NOMO-1 treated with DMSO at 0.1 percent for 48 hours (cell line): ENCODE results near the gene CDH8.

ENCODE experiments used
- DNase-seq: peaks from one replicate; lab custom pipeline; 2025; ENCODE audit not compliant: unreplicated experiment; lab: John Stamatoyannopoulos, UW

The CDH8 gene

DNA sequence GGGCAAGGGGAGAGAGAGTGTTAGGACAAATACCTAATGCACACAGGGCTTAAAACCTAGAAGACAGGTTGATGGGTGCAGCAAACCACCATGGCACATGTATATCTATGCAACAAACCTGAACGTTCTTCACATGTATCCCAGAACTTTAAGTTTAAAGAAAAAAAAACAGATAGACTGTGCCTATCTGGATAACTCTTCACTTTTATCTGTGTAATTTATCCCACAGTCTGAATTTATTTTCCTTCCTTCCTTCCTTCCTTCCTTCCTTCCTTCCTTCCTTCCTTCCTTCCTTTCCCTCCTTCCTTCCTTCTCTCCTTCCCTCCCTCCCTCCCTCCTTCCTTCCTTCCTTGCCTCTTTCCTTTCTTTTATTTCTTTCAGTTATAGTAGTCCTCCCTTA lies 370.7 kb downstream of the CDH8 start:
- no peak for DNase-seq

DNA sequence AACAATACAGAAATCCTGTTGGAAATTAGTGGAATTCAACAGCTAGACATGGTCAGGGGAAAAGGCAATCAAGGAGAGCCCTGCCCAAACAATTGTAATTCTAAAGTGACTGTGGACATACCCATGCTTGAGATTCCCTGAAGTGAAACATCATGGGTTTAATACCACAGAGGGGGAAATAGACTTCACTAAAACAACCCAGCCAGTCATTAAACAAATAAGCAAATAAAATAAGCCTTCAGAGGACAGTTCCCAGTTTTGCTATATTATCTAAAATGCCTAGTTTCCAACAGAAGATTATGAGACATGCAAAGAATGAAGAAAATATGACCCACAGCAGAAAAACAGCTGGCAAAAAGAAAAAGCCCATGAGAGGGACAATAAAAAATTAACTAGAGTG lies 376.3 kb downstream of the CDH8 start:
- DNase-seq: no peak

DNA sequence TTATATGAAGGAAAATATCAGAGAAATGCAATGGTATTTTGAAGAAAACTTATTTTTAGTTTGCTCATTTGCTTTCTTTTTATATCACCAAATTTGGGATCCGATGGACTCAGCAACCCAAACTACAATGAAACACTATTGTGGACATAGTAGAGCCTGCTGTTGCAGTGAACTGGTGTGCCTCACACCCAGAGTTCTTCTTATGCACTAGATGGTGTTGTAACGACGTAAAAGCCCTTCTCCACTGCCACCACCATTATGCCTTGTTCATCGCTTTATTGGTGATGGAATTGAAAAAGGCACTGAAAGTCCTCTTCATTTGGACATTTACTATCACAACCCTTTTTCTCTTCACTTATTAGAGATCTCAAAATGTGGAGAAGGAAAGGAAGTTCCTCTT lies 381.3 kb downstream of the CDH8 start:
- DNase-seq: no peak

DNA sequence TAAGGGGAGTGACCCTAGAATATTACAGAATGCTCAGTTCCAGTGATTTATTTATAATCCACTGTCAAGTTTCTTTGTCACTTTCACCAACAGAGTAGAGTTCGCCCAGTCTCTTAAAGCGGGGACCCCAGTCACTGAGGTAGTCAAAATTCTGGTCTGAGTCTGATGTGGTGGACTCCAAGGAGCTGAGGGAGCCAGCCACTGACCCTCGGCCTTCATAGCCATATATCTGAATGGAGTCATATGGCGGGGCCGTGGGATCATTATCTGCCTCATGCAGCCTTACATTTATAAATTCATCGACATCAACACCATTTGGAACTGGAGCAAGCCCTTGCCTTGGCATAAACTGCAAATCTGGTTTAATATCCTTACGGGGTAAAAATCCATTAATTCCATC lies 382.7 kb downstream of the CDH8 start:
- no peak for DNase-seq

DNA sequence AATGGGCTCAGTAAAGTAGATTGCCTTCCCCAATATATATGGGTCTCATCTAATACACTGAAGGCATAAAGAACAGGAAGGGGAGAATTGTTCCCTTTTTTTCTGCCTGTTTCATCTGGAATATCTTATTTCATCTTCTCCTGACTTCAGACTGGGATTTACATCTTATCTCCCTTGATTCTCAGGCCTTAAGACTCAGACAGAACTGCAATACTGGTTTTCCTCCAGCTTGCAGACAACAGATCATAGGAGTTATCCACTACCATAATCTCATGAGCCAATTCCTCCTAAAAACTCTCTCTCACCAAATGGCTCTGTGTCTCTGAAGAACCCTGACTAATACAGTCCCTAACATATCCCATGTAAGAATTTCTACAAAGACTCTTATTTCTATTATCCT lies 390.7 kb downstream of the CDH8 start:
- DNase-seq: no peak

DNA sequence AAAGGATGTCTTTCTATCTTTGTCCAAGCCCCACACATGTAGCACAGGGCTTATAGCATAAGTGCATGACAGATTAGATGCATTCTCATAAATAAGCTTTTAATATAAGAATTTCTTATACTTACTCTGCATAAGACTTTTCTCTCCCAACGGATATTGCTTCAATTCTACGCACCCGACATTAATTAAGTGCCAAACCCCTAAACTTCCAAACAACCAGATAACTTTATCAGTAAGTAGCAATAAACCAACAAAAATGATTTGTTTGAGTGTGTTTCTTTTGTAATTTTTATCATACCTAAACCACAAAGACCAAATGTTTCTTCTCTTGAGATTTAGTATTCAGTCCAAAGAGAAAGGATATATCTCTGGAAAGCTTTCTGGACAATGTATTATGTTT lies 391.5 kb downstream of the CDH8 start:
- DNase-seq: no peak

DNA sequence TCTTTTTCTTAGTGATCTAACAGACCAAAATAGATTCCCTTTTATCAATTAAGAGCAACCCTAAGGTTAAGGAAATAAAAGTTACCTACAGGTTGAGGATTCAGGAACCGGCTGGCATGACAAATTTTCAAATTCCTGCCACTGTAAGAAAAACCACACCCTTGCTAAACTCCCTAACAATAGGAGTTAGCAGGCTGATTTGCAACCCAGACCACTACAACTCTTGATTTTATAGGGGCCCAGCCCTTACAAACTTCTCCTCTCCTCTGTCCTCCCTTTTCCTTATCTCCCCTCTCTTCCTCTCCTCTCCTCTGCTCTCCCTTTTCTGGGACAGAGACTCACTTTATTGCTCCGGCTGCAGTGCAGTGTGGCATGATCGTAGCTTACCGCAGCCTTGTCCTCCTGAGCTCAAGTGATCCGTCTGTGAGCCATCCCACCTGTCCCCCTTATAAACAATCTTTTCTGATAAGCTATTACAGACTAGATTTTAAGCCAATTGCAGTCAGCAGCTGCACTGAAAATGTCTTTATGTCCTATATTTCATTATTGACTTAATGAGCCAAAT lies 418.9 kb downstream of the CDH8 start:
- DNase-seq: no peak

DNA sequence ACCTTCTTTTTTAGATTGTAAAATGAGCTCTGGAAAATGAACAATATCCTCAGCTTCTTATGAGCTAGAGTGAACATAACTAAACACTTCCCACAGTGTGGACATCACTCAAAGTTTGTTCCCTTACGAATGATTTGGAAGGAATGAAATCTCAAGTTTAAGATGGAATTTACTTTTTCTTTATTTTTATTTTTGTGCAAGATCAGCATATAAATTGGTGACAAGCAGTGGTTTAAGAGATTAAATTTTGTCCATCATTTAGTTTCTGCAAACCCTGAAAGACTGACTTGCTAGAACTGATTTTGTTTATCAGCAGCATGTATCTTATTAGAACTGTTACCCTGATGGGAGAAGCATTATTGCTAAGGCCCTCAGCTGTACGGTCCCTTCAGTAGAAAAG lies 420.1 kb downstream of the CDH8 start:
- no peak for DNase-seq

DNA sequence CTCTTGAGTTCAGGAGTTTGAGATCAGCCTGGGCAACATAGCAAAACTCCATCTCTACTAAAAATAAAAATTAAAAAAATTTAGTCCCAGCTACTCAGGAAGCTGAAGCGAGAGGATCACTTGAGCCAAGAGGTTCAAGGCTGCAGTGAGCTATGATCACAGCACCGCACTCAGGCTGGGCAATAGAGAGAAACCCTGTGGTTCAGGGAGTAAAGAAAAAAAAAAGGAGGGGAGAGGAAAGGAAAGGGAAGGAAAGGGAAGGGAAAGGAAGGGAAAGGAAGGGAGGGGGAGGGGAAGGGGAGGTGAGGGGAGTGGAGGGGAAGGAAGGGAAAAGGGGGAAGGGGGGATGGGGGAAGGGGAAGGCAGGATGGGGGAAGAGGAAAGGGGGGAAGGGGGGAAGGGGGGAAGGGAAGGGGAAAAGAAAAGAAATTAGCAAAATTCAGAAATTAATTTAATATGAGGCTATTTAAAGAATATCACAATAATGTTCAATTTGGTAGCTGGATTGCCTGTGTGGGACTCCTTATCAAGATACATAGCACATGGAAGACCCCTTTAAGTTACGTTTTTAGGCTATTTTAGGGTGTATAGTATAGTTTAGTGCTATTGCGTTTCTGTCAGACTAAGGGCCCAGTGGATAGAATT lies 424.3 kb downstream of the CDH8 start:
- DNase-seq: no peak

DNA sequence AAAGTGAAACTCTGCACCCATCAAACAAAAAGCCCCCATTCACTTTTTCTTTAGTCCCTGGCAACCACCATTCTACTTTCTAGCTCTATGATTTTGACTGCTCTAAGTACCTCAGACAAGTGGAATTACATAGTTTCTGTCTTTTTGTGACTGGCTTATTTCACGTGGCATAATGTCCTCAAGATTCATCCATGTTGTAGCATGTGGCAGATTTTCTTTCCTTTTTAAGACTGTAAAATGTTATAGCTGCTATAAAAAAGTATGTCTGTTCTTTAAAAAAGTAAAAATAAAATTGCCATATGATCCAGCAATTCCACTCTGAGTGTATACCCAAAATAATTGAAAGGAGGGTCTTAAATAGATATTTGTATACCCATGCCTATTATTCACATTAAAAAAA lies 429.7 kb downstream of the CDH8 start:
- DNase-seq: no peak
